HG02840 (cell line): ENCODE results near the gene XXYLT1.

Experiments used
- ATAC-seq: cut with Tn5 transposase; IDR thresholded peaks from one replicate; pipeline ENCODE4 v1.9.1; 2021; ENCODE audit warnings: mild to moderate bottlenecking, moderate library complexity, moderate number of reproducible peaks; ENCODE audit not compliant: unreplicated experiment, low FRiP score

Gene XXYLT1

DNA sequence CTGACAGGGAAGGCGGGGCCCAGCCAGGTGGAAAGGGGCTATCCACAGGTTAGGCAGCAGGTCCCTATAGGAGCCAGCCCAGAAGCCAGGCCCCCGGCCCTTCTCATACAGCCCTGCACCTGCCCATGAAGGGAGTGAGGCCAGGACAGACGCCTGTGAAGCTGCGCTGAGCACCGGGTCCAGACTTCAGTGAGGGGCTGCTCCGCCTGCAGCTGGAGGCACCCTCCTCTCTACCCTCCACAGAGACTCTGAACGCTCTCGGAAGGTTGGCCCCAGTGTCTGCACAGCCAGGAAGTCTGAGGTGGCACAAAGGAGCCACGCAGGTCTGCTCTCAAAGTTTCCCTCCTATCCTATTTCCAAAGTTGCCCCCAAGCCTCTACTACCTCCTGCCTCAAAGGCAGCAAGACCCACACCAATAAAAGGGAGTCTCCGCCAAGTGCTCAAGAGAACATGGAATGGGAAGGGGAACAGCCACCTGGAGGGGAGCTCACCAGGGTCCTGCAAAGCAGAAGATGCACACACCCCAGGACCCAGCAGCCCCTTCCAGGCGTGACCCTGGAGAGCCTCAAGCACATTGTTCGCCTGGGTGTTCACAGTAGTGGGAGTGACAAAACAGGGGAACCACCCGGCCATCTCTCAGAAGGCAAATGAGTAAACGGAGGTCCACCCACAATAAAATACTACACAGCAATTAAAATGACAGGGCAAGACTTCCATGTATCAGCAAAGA is 19.5 kb downstream of the XXYLT1 start:
- no peak for ATAC-seq

DNA sequence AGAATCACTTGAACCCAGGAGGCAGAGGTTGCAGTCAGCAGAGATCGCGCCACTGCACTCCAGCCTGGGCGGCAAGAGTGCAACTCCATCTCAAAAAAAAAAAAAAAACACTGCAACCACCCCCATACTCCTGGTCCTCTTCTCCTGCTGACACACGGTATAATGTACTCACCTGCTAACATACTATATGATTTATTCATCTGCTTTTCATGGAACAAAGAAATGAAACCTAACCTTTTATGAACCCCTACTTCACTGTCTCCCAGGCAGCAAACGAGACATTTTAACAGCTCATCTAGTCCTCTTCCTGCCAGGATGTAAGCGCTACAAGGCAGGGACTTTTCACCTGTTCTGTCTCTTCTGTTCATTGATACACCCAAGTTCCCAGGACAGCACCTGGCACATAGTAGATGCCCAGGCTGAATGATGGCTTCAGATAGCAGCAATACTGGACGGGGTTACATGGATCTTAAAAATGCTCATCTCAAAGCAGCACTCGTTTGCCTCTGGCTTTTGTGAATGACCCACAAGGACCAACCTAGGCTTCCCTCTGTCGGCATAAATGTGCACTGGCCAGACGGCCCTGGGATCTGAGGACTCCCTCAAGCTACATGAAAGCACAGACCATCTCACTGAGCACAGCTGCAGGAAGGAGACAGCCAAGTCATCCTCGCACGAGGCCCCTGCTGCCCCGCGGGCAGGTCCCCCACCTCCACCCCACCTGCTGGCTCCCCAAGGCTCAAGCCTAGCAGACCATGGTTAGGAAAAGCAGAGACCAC is 20.3 kb downstream of the XXYLT1 start:
- no peak for ATAC-seq

DNA sequence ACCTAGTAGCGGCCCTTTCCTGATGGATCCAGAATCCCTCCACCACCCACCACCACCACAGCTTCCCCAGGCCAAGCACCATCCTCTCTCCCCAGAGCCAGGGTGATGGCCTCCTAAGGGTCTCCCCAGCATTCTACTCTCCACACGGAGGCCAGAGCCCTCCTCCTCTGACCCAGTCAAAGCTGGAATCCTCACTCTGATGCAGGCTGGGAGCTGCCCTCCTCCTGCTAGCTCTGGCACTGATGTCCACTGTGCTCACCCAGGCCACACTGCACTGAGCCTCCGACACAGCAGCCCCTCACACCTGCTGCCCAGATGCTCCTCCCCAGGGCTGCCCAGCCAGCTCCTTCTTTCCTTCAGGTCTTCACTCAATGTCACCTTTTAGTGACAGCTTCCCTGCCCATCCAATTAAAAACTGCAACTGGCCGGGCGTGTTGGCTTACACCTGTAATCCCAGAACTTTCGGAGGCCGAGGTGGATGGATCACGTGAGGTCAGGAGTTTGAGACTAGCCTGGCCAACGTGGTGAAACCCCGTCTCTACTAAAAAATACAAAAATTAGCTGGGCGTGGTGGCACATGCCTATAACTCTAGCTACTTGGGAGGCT is 21.0 kb downstream of the XXYLT1 start:
- no peak for ATAC-seq

DNA sequence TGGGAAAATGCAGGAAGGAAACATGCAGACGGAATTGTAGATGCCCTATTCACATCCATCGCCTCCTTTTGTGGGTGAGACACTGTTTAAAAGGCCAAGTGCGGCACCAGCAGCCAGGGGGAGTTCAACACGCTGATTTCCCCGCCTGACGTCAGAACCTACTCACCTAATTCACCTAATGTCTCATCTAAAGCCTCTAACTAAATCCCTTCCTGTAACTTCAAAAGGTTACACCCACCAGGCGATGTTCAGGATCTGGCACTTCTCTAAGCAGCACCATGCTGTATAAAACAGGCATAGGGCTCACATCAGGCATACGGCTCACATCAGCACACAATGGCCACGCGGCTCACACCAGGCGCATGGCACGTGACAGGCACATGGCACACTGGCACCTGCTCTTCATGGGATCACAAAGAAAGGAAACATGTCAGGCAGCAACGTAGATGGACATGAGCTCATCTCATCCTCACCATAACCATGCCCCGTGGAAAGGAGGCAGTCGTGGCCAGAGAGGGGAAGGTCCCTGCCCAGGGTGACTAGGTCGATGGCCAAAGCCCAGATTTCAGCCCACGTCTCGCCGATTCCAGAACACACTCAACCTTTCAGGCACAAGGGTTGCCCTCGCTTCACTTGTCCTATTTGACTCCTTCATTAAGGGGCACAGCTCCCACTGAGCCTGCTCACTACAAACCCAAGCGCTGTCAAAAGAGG is 21.7 kb downstream of the XXYLT1 start:
- no peak for ATAC-seq

DNA sequence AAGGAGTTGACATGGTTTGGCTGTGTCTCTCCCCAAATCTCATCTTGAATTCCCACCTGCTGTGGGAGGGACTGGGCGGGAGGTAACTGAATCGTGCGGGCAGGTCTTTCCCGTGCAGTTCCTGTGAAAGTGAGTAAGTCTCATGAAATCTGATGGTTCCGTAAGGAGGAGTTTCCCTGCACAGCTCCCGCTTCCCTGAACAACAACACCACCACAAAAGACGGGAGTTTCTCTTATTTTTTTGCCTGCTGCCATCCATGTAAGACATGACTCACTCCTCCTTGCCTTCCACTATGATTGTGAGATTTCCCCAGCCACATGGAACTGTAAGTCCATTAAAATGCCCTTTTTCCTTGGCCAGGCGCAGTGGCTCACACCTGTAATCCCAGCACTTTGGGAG is 22.7 kb downstream of the XXYLT1 start:
- ATAC-seq = no peak

DNA sequence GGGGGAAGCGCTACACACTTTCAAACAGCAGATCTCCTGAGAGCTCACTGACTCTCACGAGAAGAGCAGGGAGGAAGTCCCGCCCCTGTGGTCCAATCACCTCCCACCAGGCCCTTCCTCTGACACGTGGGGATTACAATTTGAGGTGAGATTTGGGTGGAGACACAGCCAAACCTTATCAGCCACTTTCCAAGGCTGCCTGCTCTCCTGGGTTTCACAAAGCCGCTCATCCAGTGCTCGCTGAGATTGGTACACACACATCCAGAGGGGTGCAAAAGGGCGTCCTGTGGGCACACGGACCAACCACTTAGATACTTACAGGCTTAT is 23.1 kb downstream of the XXYLT1 start:
- no peak for ATAC-seq

DNA sequence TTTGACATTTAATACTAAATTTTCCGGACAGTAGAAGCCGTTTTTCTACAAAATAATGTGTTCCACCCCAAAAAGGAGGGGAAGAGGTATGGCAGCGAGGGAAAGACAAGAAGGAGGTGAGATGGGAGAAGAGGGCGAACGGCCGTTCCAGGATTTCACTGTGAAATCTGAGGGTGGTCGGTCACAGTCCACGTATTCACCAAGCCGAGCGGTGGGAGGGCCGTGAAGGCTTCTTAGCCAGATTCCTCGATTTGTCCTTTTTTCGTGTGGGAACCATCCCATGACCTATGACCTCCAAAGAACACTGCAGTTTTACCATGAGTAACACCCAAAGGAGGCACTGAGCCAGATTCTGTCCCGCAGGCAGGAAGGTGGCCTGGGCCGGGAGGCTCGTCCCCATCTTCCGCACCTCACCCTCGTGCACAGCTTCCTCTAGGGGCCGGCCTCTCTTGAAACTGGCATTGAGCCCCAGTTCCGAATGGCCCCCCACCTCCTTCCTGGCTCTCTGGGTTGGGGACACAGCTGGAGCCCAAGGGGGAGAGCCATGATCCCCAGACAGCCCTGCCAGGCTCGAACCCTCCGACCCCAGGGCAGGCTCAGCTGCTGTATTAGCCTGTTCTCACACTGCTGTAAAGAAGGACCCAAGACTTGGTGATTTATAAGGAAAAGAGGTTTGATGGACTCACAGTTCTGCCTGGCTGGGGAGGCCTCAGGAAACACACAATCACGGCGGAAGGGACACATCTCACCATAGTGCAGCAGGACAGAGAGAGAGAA is 23.7 kb downstream of the XXYLT1 start:
- no peak for ATAC-seq

DNA sequence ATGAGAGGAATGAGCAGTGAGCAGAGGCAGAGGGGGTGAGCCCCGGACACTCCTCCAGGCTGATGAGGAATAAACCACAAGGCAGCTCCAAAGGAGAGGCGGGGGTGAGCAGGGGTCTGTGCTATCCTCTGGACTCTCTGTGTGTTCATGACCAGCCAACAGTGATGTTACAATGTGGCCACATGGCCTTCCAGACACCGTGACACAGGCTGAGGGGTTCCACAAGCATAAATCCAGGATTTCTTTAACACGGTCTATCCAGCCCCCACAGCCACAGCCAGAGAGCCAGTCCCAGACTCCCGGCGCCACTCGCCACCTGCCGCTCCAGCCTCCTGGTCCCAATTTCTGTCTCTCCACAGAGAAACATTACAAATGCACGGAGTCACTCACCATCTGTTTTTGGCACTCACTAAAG is 24.4 kb downstream of the XXYLT1 start:
- no peak for ATAC-seq

DNA sequence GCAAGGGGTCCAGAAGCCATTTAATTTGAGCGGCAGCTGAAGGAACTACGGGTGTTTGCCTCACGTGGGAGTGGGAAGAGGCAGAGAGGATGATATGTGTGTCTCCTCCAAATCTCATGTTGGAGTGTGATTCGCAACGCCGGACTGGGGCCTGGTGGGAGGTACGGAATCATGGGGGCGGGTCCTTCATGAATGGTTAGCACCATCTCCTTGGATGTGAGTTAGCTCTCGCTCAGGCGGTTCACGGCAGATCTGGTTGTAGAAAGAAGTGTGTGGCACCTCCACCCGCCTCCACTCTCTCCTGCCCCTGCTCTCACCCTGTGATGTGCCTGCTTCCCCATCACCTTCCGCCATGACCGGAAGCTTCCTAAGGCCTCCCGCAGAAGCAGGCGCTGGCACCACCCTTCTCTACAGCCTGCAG is 25.4 kb downstream of the XXYLT1 start:
- ATAC-seq = no peak

DNA sequence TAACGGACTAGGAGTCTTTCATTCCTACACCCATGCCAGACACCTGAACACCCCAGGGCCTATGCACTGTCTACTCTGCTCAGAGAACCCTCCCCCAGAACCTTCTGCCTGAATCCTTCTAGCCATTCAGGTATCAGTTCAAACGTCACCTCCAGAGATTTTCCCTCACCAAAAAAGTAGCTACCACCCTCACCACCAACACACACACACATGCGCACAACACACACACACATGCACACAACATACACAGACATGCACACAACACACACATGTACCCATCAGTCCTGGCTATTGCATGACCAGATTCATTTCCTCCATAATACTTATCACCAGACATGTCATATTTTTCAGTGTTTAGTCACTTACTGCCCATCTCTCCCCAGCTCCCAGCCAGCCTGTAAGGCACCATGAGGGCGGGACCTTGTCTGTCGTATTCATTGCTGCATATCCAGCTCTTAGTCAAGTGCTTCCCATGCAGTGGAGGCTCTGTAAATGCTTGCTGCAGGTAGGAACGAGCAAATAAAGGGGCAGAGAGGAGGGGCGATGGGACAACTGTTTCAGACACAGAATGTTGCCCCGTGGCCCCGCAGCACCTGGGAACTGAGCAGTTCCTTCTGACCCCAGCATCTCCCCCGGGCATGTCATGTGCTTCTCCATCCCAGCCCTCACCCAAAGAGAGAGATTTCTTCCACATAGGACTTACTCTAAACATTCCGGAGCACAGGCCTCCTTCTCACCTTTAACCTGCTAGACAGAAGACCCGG is 29.2 kb downstream of the XXYLT1 start:
- ATAC-seq = no peak

DNA sequence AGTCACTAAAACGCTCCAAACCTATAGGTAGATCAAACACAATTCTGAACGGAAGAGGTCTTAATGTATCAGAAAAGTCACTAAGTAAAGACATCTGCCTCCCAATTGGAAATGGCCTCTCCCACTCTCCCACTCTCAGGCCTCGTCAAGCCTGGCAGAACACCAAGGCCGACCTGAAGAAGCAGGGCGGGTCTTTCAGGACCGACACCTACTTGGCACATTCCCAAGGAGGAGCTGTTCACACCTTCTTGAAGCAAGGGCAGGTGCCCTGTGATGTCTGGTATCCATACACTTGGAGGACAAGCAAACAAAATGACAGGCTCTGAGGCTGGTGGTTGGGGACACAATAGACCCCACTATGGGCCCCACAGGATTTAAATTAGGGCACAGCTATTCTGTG is 30.0 kb downstream of the XXYLT1 start:
- no peak for ATAC-seq

DNA sequence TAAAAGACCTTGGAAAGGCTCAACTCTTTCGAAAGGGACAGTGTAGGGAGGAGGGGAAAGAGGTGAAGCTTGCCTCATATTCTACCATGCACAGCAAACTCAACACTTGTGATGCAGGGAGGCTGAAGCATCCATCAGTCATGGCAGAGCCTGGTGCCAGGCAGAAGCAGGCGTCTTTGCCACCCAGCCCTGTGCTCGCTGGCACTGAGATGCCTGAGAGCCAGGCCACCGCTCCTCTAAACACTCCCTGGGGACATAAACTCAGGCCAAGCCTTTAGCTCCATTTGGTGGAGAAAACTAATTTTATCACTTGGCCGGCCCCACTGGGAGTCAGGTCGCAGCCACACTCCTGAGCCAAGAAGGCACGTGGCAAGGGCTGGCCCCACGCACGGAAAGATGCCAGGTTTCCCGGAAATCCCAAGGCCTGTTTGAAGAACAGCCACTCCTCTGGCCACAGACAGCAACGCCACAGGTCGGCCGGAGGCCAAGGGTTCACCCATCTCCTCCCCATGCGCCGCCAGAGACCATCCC is 30.7 kb downstream of the XXYLT1 start:
- no peak for ATAC-seq

DNA sequence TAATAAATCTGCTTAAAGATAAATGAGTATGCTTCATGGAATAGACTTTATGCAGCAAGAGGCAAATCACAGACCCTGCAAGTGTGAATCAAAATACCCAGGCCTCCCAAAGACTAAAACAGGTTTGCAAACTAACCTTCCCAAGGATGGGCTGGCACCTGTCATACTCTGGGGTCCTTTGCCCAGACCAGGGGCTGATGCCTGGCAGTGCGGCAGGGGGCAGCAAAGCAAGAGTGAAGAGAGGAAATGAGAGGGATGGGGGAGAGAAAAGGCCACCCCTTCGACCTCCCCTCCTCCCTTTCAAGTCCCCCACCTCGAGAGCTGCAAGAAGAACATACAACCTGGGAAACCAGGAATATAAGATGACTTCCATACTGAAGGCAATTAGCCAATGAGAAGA is 31.8 kb downstream of the XXYLT1 start:
- ATAC-seq = no peak

DNA sequence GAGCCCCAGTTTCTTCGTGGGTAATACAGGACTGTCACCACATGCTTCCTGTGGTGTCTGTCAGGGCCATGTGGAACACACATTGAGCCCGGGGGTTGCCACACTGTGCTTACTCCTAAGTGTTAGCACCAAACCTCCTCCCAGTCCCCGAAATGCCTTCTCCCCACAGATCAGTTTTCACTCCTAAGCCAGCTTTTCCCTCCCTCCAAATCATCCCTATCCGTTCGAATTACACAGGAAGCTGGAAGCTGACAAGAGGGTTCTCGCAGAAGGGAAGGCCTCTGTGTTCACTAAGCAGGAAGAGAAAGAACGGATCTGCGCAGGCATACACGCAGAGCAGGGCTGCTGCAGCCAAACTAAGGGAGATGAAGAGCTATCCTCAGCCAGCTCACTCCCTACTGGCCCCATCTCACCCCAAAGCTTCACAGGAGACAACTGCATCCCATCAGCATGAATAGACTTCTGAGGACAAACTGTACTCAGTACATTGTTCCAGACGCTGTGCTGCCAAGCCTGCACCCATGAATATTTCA is 32.3 kb downstream of the XXYLT1 start:
- no peak for ATAC-seq

DNA sequence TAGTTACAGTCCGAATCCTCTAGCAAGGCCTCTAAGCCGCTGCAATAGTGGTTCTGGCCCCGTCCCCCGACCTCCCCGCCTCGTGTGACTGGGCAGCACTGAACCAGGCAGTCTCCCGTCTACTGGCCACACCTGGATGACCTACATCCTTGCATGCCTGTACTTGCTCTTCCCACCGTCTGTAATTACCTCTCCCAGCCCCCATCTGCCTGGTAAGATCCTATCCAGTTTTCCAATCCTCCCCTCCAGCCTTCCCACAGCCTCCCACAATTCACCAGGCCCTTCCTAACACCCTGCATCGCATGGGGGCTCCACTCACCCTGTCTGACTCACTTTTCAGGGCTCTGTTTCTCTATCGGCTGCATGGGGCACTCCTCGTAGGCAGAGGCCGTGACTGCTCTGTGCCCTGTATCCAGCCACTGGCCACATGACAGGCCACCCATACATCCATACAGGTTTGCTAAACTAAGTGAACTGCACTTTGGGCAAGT is 32.8 kb downstream of the XXYLT1 start:
- ATAC-seq = no peak

DNA sequence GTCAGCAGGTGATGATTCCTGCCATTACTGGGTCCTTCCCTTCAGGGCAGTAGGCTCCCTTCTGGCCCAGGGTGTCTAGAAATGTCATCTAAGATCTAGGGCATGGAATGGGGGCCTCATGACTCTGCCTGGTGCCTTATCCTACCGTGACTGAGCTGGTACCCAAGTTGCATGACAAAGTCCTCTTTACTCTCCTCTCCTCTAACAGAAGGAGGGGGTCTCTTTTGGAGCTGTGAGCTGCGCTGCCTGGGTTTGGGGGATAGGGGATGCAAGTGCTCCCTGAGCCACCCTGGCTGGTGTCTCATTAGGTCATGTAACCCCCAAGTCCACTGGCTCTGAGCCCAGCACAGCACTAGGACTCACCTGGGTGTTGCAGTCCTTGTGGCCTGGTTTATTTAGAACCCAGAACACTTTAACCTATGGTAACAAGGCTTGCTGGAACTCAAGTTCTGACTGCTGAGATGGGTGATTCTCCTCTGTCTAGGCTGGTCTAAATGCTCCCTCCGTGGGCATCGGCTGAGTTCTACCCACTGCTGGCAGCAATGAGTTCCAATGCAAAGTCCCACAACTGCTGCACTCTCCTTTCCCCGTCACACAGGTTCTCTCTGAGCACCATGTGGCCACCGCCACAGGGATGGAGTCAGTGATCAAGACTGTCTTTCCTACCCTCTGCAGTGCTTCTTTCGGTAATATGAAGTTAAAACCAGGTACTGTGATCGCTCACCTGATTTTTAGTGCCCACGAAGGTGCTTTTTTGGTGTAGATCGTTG is 34.0 kb downstream of the XXYLT1 start:
- ATAC-seq = no peak

DNA sequence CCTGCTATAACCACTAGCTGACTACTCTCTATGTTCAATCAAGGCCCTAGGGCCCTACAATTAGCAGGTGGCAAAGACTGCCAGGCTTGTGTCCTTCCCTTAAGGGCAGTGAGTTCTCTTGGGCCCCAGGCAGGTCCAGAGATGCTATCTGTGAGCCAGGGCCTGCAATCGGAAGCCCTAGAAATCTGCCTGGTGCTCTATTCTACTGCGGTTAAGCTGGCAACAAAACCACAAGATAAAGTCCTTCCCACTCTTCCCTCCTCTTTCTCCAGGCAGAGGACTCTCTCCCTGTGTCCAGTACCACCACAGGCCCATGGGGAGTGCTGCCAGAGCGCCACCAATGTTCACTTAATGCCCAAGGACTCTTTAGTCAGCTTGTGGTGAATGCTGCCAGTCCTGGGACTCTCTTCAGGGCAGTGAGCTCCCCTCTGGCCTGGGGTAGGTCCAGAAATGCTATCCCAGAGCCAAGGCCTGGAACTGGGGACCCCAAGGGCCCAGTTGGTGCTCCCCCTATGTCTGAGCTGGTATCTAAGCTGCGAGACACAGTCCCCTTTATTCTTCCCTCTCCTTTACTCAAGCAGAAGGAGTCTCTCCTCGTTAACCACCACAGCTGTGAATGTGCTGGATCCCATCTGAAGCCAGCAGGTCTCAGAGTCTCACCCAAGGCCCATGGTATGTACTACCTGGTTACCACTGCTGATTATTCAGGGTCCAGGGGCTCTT is 34.7 kb downstream of the XXYLT1 start:
- ATAC-seq = no peak

DNA sequence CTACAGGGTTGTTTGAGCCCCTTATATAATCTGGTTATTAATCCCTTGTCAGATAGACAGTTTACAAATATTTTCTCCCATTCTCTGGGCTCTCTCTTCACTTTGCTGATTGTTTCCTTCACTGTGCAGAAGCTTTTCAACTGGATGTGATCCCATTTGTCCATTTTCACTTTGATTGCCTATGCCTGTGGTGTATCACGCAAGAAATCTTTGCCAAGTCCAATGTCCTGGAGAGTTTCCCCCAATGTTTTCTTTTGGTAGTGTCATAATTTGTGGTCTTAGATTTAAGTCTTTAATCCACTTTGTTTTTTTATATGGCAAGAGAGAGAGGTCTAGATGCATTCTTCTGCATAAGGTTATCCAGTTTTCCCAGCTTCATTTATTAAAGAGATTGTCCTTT is 40.7 kb downstream of the XXYLT1 start:
- ATAC-seq = no peak
